Neural cell (in vitro differentiated cells): ENCODE measurements around the gene CDH1. TPM values are rescaled to one million over a fixed set of nuclear protein-coding genes. Genes with fewer than 3 reads are reported as not detected.

Experiments used
- H2AFZ ChIP-seq: fragments of 200-600, 300-800 bp; sonication (generic), shearing (Covaris generic); 2 replicates; pipeline ENCODE4 v1.6.0; 2014; ENCODE audit warnings: low read depth, mild to moderate bottlenecking, antibody characterized with exemption, low read length, moderate library complexity
- H3F3A ChIP-seq: fragments of 200-600 bp; shearing (Covaris generic); 2 replicates; pipeline ENCODE4 v1.6.1; 2016; ENCODE audit warnings: mild to moderate bottlenecking, moderate library complexity, mixed read lengths, antibody characterized with exemption, low read length; ENCODE audit not compliant: insufficient read depth, poor library complexity, severe bottlenecking
- H3K27ac ChIP-seq: fragments of 200-600, 300-800 bp; sonication (generic), shearing (Covaris generic); 2 replicates; pipeline ENCODE4 v1.5.1; 2014; ENCODE audit warnings: mild to moderate bottlenecking, low read length, moderate library complexity
- H3K27me3 ChIP-seq: fragments of 300-800, 200-600 bp; sonication (generic), shearing (Covaris generic); 2 replicates; pipeline ENCODE4 v1.6.0; 2014; ENCODE audit warnings: mild to moderate bottlenecking, low read depth, low read length, moderate library complexity; ENCODE audit not compliant: insufficient read depth
- H3K36me3 ChIP-seq: fragments of 300-800, 200-600 bp; sonication (generic), shearing (Covaris generic); 2 replicates; pipeline ENCODE4 v1.5.1; 2014; ENCODE audit warnings: mild to moderate bottlenecking, antibody characterized with exemption, low read length, moderate library complexity; ENCODE audit not compliant: insufficient read depth
- H3K4me2 ChIP-seq: fragments of 300-800, 200-600 bp; sonication (generic), shearing (Covaris generic); 2 replicates; pipeline ENCODE4 v1.6.0; 2014; ENCODE audit warnings: mild to moderate bottlenecking, low read length
- H3K4me3 ChIP-seq: fragments of 300-800, 200-600 bp; sonication (generic), shearing (Covaris generic); 2 replicates; pipeline ENCODE4 v1.5.1; 2014; ENCODE audit warnings: mild to moderate bottlenecking, low read length, moderate library complexity
- H3K79me2 ChIP-seq: fragments of 200-600 bp; shearing (Covaris generic); replicated peaks from 2 replicates; pipeline ENCODE4 v1.6.0; 2014; ENCODE audit warnings: mild to moderate bottlenecking, low read length, moderate library complexity; ENCODE audit not compliant: insufficient read depth
- H3K9ac ChIP-seq: fragments of 300-800, 200-600 bp; sonication (generic), shearing (Covaris generic); 2 replicates; pipeline ENCODE4 v1.6.1; 2016; ENCODE audit warnings: mild to moderate bottlenecking, low read length, mixed read lengths
- H3K9me2 ChIP-seq: fragments of 200-600 bp; shearing (Covaris generic); 2 replicates; pipeline ENCODE4 v1.6.1; 2016; ENCODE audit warnings: mild to moderate bottlenecking, low read length, mixed read lengths; ENCODE audit not compliant: insufficient read depth
- H3K9me3 ChIP-seq: fragments of 200-600, 300-800 bp; sonication (generic), shearing (Covaris generic); 2 replicates; pipeline ENCODE4 v1.6.1; 2016; ENCODE audit warnings: mild to moderate bottlenecking, mixed run types, low read length, moderate library complexity, mixed read lengths
- H4K20me1 ChIP-seq: fragments of 200-600 bp; shearing (Covaris generic); 2 replicates; pipeline ENCODE4 v1.6.1; 2016; ENCODE audit warnings: mild to moderate bottlenecking, mixed run types; ENCODE audit not compliant: insufficient read depth
- EP300 ChIP-seq: fragments of 450-650 bp; conservative IDR thresholded peaks from 2 replicates; pipeline ENCODE4 v1.6.1; 2014; ENCODE audit warnings: antibody characterized with exemption, mild to moderate bottlenecking, moderate library complexity; ENCODE audit not compliant: poor library complexity, severe bottlenecking
- EZH2 ChIP-seq: fragments of 200-600, 300-800 bp; shearing (Covaris generic), sonication (generic); IDR thresholded peaks from 2 replicates; pipeline ENCODE4 v1.6.1; 2014; ENCODE audit warnings: antibody characterized with exemption, low read length, borderline replicate concordance, mild to moderate bottlenecking; ENCODE audit not compliant: insufficient read depth, poor library complexity, severe bottlenecking
- MXI1 ChIP-seq: fragments of 450-650 bp; conservative IDR thresholded peaks from 2 replicates; pipeline ENCODE4 v1.6.1; 2014; ENCODE audit warnings: antibody characterized with exemption, mild to moderate bottlenecking; ENCODE audit not compliant: poor library complexity, severe bottlenecking
- POLR2AphosphoS5 ChIP-seq: IDR thresholded peaks from 2 replicates; pipeline ENCODE4 v1.6.1; 2012
- RAD21 ChIP-seq: fragments of 450-650 bp; conservative IDR thresholded peaks from 2 replicates; pipeline ENCODE4 v1.6.1; 2014; ENCODE audit warnings: antibody characterized with exemption, mild to moderate bottlenecking, moderate library complexity
- REST ChIP-seq: IDR thresholded peaks from 2 replicates; pipeline ENCODE4 v1.6.1; 2012; ENCODE audit warnings: borderline replicate concordance
- SMC3 ChIP-seq: fragments of 450-650 bp; conservative IDR thresholded peaks from 2 replicates; pipeline ENCODE4 v1.6.1; 2014; ENCODE audit warnings: antibody characterized with exemption, mild to moderate bottlenecking, moderate library complexity; ENCODE audit not compliant: poor library complexity
- TAF1 ChIP-seq: IDR thresholded peaks from 2 replicates; pipeline ENCODE4 v1.6.1; 2012; ENCODE audit warnings: low read depth
- polyA plus RNA-seq: library from polyadenylated mRNA; depleted of rRNA; stranded (reverse); fragments of >200 nt; gene quantifications from 2 replicates; pipeline ENCODE4 v1.2.3, GENCODE V29; 2014
- TF ChIP-seq, protein P1 (sequence below): fragments of 450-650 bp; IDR thresholded peaks from 2 replicates; pipeline ENCODE4 v1.5.1; 2014; ENCODE audit warnings: antibody characterized with exemption, mild to moderate bottlenecking, moderate library complexity; ENCODE audit not compliant: poor library complexity, severe bottlenecking

Gene CDH1
- polyA plus RNA-seq, 1 donor from 2014 or later: 1.2 TPM

GRCh38 chr16:68717684-68718083 lies 19.4 kb upstream of the CDH1 start:
- Histone ChIP-seq H3K27ac (no peak overlapping the region), H3K79me2 (no peaks in the 10 kb centered on the region), H3F3A (no peaks in the 10 kb centered on the region), H3K4me3 (no peak overlapping the region), H3K9me3 (no peaks in the 10 kb centered on the region), H3K9ac (no peak overlapping the region), H3K36me3 (no peaks in the 10 kb centered on the region), H3K4me2 (no peak overlapping the region), H3K9me2 (no peaks in the 10 kb centered on the region), H3K27me3 (no peaks in the 10 kb centered on the region), H4K20me1 (no peaks in the 10 kb centered on the region), H2AFZ (no peak overlapping the region)
- TF ChIP-seq EP300 (no peak), POLR2AphosphoS5 (no peak), EZH2 (no peak), SMC3 (no peak), REST (no peak), RAD21 (no peak), MXI1 (no peak), TAF1 (no peak)
- TF ChIP-seq, protein P1, sequence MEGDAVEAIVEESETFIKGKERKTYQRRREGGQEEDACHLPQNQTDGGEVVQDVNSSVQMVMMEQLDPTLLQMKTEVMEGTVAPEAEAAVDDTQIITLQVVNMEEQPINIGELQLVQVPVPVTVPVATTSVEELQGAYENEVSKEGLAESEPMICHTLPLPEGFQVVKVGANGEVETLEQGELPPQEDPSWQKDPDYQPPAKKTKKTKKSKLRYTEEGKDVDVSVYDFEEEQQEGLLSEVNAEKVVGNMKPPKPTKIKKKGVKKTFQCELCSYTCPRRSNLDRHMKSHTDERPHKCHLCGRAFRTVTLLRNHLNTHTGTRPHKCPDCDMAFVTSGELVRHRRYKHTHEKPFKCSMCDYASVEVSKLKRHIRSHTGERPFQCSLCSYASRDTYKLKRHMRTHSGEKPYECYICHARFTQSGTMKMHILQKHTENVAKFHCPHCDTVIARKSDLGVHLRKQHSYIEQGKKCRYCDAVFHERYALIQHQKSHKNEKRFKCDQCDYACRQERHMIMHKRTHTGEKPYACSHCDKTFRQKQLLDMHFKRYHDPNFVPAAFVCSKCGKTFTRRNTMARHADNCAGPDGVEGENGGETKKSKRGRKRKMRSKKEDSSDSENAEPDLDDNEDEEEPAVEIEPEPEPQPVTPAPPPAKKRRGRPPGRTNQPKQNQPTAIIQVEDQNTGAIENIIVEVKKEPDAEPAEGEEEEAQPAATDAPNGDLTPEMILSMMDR: no peak

DNA sequence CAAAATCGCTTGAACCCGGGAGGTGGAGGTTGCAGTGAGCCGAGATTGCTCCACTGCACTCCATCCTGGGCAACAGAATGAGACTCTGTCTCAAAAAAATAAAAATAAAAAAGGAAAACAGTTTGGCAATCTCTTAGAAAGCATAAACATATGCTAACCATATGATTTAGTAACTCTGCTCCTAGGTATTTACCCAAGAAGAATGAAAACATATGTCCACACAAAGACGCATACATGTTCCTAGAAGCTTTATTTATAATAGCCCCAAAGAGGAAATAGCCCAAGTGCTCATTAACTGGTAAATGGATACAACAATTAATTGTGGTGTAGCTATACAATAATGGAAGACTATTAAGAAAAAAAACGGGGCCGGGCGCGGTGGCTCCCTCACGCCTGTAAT lies 18.5 kb upstream of the CDH1 start:
- H3K9ac ChIP-seq: no peak overlapping the region
- TF ChIP-seq EP300 (no peak), MXI1 (no peak), POLR2AphosphoS5 (no peak), TAF1 (no peak), SMC3 (no peak), RAD21 (no peak), REST (no peak), EZH2 (no peak)
- TF ChIP-seq, protein P1: no peak
- no peaks in the 10 kb centered on the region for H3K79me2 ChIP-seq

More for the DNA sequence above, 18.5 kb upstream of the CDH1 start:
- no peak overlapping the region for H3K4me2 ChIP-seq
- no peaks in the 10 kb centered on the region for H3K9me3 ChIP-seq
- no peaks in the 10 kb centered on the region for H3K36me3 ChIP-seq
- H3F3A ChIP-seq: no peaks in the 10 kb centered on the region
- H3K9me2 ChIP-seq: no peaks in the 10 kb centered on the region
- H3K4me3 ChIP-seq: no peak overlapping the region
- H4K20me1 ChIP-seq: no peaks in the 10 kb centered on the region
- no peak overlapping the region for H2AFZ ChIP-seq
- H3K27me3 ChIP-seq: no peaks in the 10 kb centered on the region
- no peak overlapping the region for H3K27ac ChIP-seq
